Tibial artery (tissue), 4 donors: Measurements from ENCODE around the gene HDAC2.
"Not testable (repeated sequence)": the region's sequence is repeated elsewhere in the genome, so short reads cannot be mapped to it uniquely, and the experiment has no call there.

ENCODE experiments used
- DNase-seq, 2 donors: peaks; one replicate each; pipeline ENCODE4 v3.0.0-alpha.2; 2019
- H3K27ac ChIP-seq, 2 donors: fragments of 200-600 bp; sonication (generic) in 1 of 2; 1 replicate in 1 of 2; 2 replicates in 1 of 2; pipeline ENCODE4 v1.5.1; 2018 to 2019; ENCODE audit warnings: mild to moderate bottlenecking in 1 of 2
- H3K27me3 ChIP-seq, 2 donors: fragments of 200-600 bp; sonication (generic) in 1 of 2; one replicate each; pipeline versions ENCODE4 v1.5.1 to v1.6.0; 2016 to 2019
- H3K36me3 ChIP-seq, 3 donors: fragments of 200-600 bp; sonication (generic) in 2 of 3; one replicate each; pipeline ENCODE4 v1.5.1; 2016 to 2019; ENCODE audit warnings: mild to moderate bottlenecking in 2 of 3
- H3K4me1 ChIP-seq, 4 donors: fragments of 200-600 bp; sonication (generic) in 2 of 4; 1 replicate in 3 of 4; 2 replicates in 1 of 4; pipeline ENCODE4 v1.5.1; 2016 to 2019
- H3K4me3 ChIP-seq, 2 donors: fragments of 200-600 bp; sonication (generic) in 1 of 2; 1 replicate in 1 of 2; 2 replicates in 1 of 2; pipeline ENCODE4 v1.5.1; 2018 to 2019; ENCODE audit warnings: mild to moderate bottlenecking in 2 of 2
- H3K9me3 ChIP-seq, 3 donors: fragments of 200-600 bp; sonication (generic) in 1 of 3; one replicate each; pipeline ENCODE4 v1.5.1; 2016 to 2019
- CTCF ChIP-seq, 2 experiments: fragments of 200-600 bp in 1 of 2; fragments of 450-650 bp in 1 of 2; IDR thresholded peaks; one replicate each; pipeline ENCODE4 v1.5.1; 2017 to 2019; ENCODE audit warnings: antibody characterized with exemption in 2 of 2, mild to moderate bottlenecking in 1 of 2, moderate library complexity in 1 of 2
- intact Hi-C: fragments of 100-400 bp; cut with DNase I; formaldehyde crosslinking; loops from one replicate; pipeline ENCODE4 v1.15.0; 2023; ENCODE audit warnings: low total_unique reads

Gene HDAC2

GRCh38 chr6:113924312-113924723 lies 46.6 kb downstream of the HDAC2 start:
- H3K27me3 ChIP-seq: no peaks in the 10 kb centered on the region
- TF ChIP-seq CTCF (IDR thresholded peaks at IDR 0.05): no peak
- intact Hi-C loops: no loop called here
- no peak overlapping the region for H3K27ac ChIP-seq
- peaks cover 0 to 17% (median 0%) of the 10 kb centered on the region in 4 donors for H3K4me1 ChIP-seq
- H3K4me3 ChIP-seq: no peak overlapping the region
- no peak for DNase-seq
- H3K36me3 ChIP-seq: no peaks in the 10 kb centered on the region
- H3K9me3 ChIP-seq: peaks cover 0 to 5% (median 4%) of the 10 kb centered on the region in 3 donors

GRCh38 chr6:113923526-113923925 lies 47.4 kb downstream of the HDAC2 start:
- no peak overlapping the region for H3K4me3 ChIP-seq
- H3K27ac ChIP-seq: no peak overlapping the region
- no peaks in the 10 kb centered on the region for H3K27me3 ChIP-seq
- no peaks in the 10 kb centered on the region for H3K36me3 ChIP-seq
- no peak for TF ChIP-seq CTCF (IDR thresholded peaks at IDR 0.05)
- intact Hi-C loops: no loop called here
- H3K9me3 ChIP-seq: no peaks in the 10 kb centered on the region
- H3K4me1 ChIP-seq: peaks cover 0 to 17% (median 0%) of the 10 kb centered on the region in 4 donors
- DNase-seq: no peak

GRCh38 chr6:113921299-113921904 lies 49.5 kb downstream of the HDAC2 start:
- no peaks in the 10 kb centered on the region for H3K9me3 ChIP-seq
- no peak for TF ChIP-seq CTCF (IDR thresholded peaks at IDR 0.05)
- no peaks in the 10 kb centered on the region for H3K27me3 ChIP-seq
- no peak overlapping the region for H3K27ac ChIP-seq
- H3K4me1 ChIP-seq: peaks cover 0 to 17% (median 0%) of the 10 kb centered on the region in 4 donors
- intact Hi-C loops: no loop called here
- no peaks in the 10 kb centered on the region for H3K36me3 ChIP-seq
- H3K4me3 ChIP-seq: no peak overlapping the region
- DNase-seq: no peak

- H3K27ac ChIP-seq: no peak overlapping the region
- peaks cover 0 to 17% (median 0%) of the 10 kb centered on the region in 4 donors for H3K4me1 ChIP-seq
- TF ChIP-seq CTCF (IDR thresholded peaks at IDR 0.05): no peak
- H3K9me3 ChIP-seq: no peaks in the 10 kb centered on the region
- H3K4me3 ChIP-seq: no peak overlapping the region
- no peaks in the 10 kb centered on the region for H3K27me3 ChIP-seq
- no peak for DNase-seq
- intact Hi-C loops: no loop called here
- no peaks in the 10 kb centered on the region for H3K36me3 ChIP-seq
These were observed 50.2 kb downstream of the HDAC2 start for GRCh38 chr6:113920663-113921267.

- not testable (repeated sequence) for H3K36me3 ChIP-seq, H3K27me3 ChIP-seq, H3K4me1 ChIP-seq, H3K9me3 ChIP-seq, H3K27ac ChIP-seq, H3K4me3 ChIP-seq, DNase-seq
- intact Hi-C loops: loop anchor here (10.0 kb wide), 1 partner anchor 1125 kb away; no protein-coding TSS in a partner anchor
These were observed 60.7 kb downstream of the HDAC2 start for GRCh38 chr6:113910285-113910684.

- intact Hi-C loops: no loop called here
- TF ChIP-seq CTCF (IDR thresholded peaks at IDR 0.05): peak; percentile 61 to 75
- Histone ChIP-seq H3K27me3 (no peaks in the 10 kb centered on the region), H3K9me3 (no peaks in the 10 kb centered on the region), H3K36me3 (no peaks in the 10 kb centered on the region), H3K4me3 (no peak overlapping the region), H3K4me1 (peaks cover 0 to 4% (median under 1%) of the 10 kb centered on the region in 4 donors), H3K27ac (no peak overlapping the region)
- no peak for DNase-seq
These were observed 61.6 kb downstream of the HDAC2 start for GRCh38 chr6:113909224-113909856.
